ENCODE results near the gene GALNT3.

Gene GALNT3

GRCh38 chr2:165815299-165816141 lies 21.5 kb upstream of the GALNT3 start:
- ChIA-PET CTCF (no interaction called here), POLR2A (ENCODE audit: low non-redundant PET) (no interaction called here)
- no peak for DNase-seq (ENCODE audit: low spot score)
- no peak overlapping the region for H3K27ac ChIP-seq
- no peak for TF ChIP-seq CTCF (conservative IDR thresholded peaks at IDR 0.05; ENCODE audit: low read depth)

DNA sequence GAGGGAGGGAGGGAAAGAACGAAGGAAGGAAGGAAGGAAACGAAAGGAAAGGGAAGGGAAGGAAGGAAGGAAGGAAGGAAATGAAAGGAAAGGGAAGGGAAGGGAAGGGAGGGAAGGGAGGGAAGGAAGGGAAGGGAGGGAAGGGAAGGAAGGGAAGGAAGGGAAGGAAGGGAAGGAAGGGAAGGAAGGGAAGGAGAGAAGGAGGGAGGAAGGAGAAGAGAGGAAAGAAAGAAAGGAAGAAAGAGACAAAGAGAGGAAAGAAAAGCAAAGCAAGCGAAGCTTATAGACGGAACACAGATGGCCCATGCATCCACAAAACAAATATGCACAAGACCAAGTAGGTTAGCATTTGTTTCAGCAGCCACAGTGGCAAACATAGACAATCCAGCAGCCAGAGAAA lies 20.4 kb upstream of the GALNT3 start:
- TF ChIP-seq CTCF (conservative IDR thresholded peaks at IDR 0.05; ENCODE audit: low read depth) = no peak
- ChIA-PET POLR2A (ENCODE audit: low non-redundant PET) (no interaction called here), CTCF (no interaction called here)
- H3K27ac ChIP-seq = no peak overlapping the region
- DNase-seq (ENCODE audit: low spot score) = no peak

GRCh38 chr2:165811592-165812370 lies 17.7 kb upstream of the GALNT3 start:
- H3K27ac ChIP-seq = no peak overlapping the region
- ChIA-PET POLR2A (ENCODE audit: low non-redundant PET) (no interaction called here), CTCF (interaction anchor here (0.8 kb wide), 1 partner anchor 177 kb away, joined by 5 read pairs; no protein-coding TSS in a partner anchor)
- TF ChIP-seq CTCF (conservative IDR thresholded peaks at IDR 0.05; ENCODE audit: low read depth) = no peak
- no peak for DNase-seq (ENCODE audit: low spot score)

DNA sequence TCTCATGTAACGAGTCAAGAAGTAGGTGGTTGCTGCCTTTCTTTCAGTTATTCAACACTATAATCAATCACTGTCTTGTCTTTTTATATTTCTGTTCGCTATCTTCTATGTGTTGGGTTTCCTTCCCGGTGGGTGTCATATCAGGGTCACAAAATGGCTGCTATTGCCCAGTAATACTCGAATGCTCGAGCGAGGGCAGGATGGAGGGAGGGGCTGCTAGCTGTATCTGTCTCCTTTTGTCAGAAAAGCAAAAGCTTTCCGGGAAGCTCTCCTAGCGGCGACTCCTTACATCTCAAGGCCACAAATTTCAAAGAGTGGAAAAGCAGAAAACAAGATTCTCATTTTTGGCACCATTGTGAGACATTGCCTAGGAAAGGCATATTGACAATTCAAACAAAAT lies 16.4 kb upstream of the GALNT3 start:
- DNase-seq (ENCODE audit: low spot score) = no peak
- no peak for TF ChIP-seq CTCF (conservative IDR thresholded peaks at IDR 0.05; ENCODE audit: low read depth)
- ChIA-PET CTCF (no interaction called here), POLR2A (ENCODE audit: low non-redundant PET) (no interaction called here)
- no peak overlapping the region for H3K27ac ChIP-seq

DNA sequence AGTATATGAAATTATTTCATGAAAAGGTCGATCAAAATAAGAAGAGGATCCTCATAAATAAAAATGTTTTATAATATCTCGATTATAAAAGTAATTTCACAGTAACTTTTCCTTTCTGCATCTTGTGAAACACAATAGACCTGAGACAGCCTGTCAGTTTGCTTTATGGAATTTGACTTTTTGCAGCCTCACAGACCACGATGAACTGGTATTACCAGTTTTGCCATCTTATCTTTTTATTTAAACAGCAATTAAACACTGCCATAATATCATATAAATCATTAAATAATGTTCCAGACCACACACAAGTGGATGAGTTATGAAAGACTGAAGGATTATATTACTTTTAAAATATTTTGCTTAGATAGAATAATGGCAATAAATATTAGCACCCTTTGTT lies 10.7 kb upstream of the GALNT3 start:
- POLR2A ChIA-PET (ENCODE audit: low non-redundant PET) = no interaction called here
- CTCF ChIA-PET = no interaction called here
- TF ChIP-seq CTCF (conservative IDR thresholded peaks at IDR 0.05; ENCODE audit: low read depth) = no peak
- peak; percentile 19 for DNase-seq (ENCODE audit: low spot score)
- no peak overlapping the region for H3K27ac ChIP-seq

DNA sequence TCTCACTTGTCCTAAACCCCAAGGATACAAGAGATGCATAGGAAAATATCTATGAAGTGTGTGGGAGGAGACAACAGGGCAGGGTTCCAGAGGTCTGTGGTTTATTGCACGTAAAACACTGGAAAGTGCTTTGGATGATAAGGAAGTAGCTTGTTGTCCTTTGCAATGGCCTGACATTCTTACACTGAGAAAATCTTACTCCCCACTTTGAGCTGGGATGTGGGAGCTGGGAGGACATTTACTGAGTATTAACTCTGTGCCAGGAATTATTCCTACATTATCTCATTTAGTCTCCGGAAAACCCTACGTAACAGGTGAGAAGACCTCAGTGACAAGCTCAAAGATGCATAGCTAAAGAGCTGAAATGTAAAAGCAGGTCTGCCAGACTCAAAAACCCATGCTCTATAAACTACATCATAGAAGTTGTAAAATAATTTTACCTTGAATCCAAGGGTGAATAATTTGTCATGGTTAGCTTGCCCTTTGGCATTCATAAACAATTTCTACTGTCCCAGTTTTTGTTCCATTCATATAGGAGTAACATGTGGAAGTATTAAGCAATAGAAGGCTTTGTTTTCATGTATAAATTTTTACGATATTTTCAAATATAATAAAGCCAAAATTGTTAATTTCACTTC lies 9.2 kb upstream of the GALNT3 start:
- POLR2A ChIA-PET (ENCODE audit: low non-redundant PET) = interaction anchor here (1.0 kb wide), 1 partner anchor 9 kb away, joined by 3 read pairs; the partner anchor contains the start of gene GALNT3
- TF ChIP-seq CTCF (conservative IDR thresholded peaks at IDR 0.05; ENCODE audit: low read depth) = no peak

More for the DNA sequence above, 9.2 kb upstream of the GALNT3 start:
- no peak overlapping the region for H3K27ac ChIP-seq
- CTCF ChIA-PET = interaction anchor here (0.7 kb wide), 1 partner anchor 39 kb away, joined by 5 read pairs; no protein-coding TSS in a partner anchor
- DNase-seq (ENCODE audit: low spot score) = no peak

All from RWPE1 (cell line).